Activated CD8-positive, alpha-beta memory T cell treated with anti-CD3 and anti-CD28 coated beads, Interleukin-2, amount 50 U/mL, for 24 hours (primary cell): Measurements from ENCODE around the gene MLLT10.

Experiments
- DNase-seq: peaks from one replicate; pipeline ENCODE4 v3.0.0-alpha.2; 2020; ENCODE audit errors: extremely low read depth

The MLLT10 gene

GRCh38 chr10:21791276-21791675 is 257.2 kb downstream of the MLLT10 start:
- no peak for DNase-seq
